ENCODE measurements around the gene UGT3A2. TPM values are rescaled to one million over a fixed set of nuclear protein-coding genes. Genes with fewer than 3 reads are reported as not detected.
"Not testable (repeated sequence)": the region's sequence is repeated elsewhere in the genome, so short reads cannot be mapped to it uniquely, and the experiment has no call there.

UGT3A2 gene
- total RNA-seq, 1 donor from 2014 or later: not detected

- no peak for DNase-seq (ENCODE audit: low spot score)
Observed at GRCh38 chr5:36054647-36055046, 12.0 kb downstream of the UGT3A2 start.

GRCh38 chr5:36052538-36052937, 14.1 kb downstream of the UGT3A2 start:
- DNase-seq (ENCODE audit: low spot score): no peak

GRCh38 chr5:36049949-36050348, 16.7 kb downstream of the UGT3A2 start:
- no peak for DNase-seq (ENCODE audit: low spot score)

GRCh38 chr5:36047384-36048160, 19.1 kb downstream of the UGT3A2 start:
- no peak for DNase-seq (ENCODE audit: low spot score)

- DNase-seq (ENCODE audit: low spot score): no peak
Observed at GRCh38 chr5:36045895-36046294, 20.8 kb downstream of the UGT3A2 start.

GRCh38 chr5:36041537-36041845, 25.2 kb downstream of the UGT3A2 start:
- DNase-seq (ENCODE audit: low spot score): no peak

GRCh38 chr5:36040651-36041536, 25.8 kb downstream of the UGT3A2 start:
- no peak for DNase-seq (ENCODE audit: low spot score)

GRCh38 chr5:36035696-36036095, 31.0 kb downstream of the UGT3A2 start:
- DNase-seq (ENCODE audit: low spot score): no peak

- not testable (repeated sequence) for DNase-seq (ENCODE audit: low spot score)
Observed at GRCh38 chr5:36034536-36035134, 32.0 kb downstream of the UGT3A2 start.

- DNase-seq (ENCODE audit: low spot score): no peak
Observed at GRCh38 chr5:36033486-36033885, 33.2 kb downstream of the UGT3A2 start.

GRCh38 chr5:36033047-36033446, 33.6 kb downstream of the UGT3A2 start:
- no peak for DNase-seq (ENCODE audit: low spot score)

- DNase-seq (ENCODE audit: low spot score): no peak
Observed at GRCh38 chr5:36031223-36031622, 35.5 kb downstream of the UGT3A2 start.

GRCh38 chr5:36029914-36030313, 36.8 kb downstream of the UGT3A2 start:
- DNase-seq (ENCODE audit: low spot score): no peak

GRCh38 chr5:36028816-36029465, 37.7 kb downstream of the UGT3A2 start:
- DNase-seq (ENCODE audit: low spot score): no peak

- no peak for DNase-seq (ENCODE audit: low spot score)
Observed at GRCh38 chr5:36027711-36028110, 39.0 kb downstream of the UGT3A2 start.

GRCh38 chr5:36026706-36027465, 39.8 kb downstream of the UGT3A2 start:
- DNase-seq (ENCODE audit: low spot score): no peak

GRCh38 chr5:36022246-36022645, 44.4 kb downstream of the UGT3A2 start:
- not testable (repeated sequence) for DNase-seq (ENCODE audit: low spot score)

GRCh38 chr5:36019584-36019983, 47.1 kb downstream of the UGT3A2 start:
- not testable (repeated sequence) for DNase-seq (ENCODE audit: low spot score)

GRCh38 chr5:36017622-36018021, 49.1 kb downstream of the UGT3A2 start:
- DNase-seq (ENCODE audit: low spot score): no peak

- no peak for DNase-seq (ENCODE audit: low spot score)
Observed at GRCh38 chr5:36017004-36017403, 49.7 kb downstream of the UGT3A2 start.

- DNase-seq (ENCODE audit: low spot score): no peak
Observed at GRCh38 chr5:36013182-36013581, 53.5 kb downstream of the UGT3A2 start.

Measured in mesenteric fat pad (tissue), 1 donor.